ENCODE results near the gene PERM1.

- no peak for TF ChIP-seq POLR2A (IDR thresholded peaks at IDR 0.05; ENCODE audit: low read length)
- TF ChIP-seq GATA1 (IDR thresholded peaks at IDR 0.05; ENCODE audit: low read depth, low read length), result no peak
These were observed 48.3 kb downstream of the PERM1 start for GRCh38 chr1:933603-933940.

Measured in erythroblast (primary cell).